HG03159 (cell line): ENCODE results near the gene ENTPD8.

ENCODE experiments used
- ATAC-seq: cut with Tn5 transposase; IDR thresholded peaks from one replicate; pipeline ENCODE4 v1.9.1; 2021; ENCODE audit warnings: mild to moderate bottlenecking, moderate library complexity; ENCODE audit not compliant: unreplicated experiment

The ENTPD8 gene

DNA sequence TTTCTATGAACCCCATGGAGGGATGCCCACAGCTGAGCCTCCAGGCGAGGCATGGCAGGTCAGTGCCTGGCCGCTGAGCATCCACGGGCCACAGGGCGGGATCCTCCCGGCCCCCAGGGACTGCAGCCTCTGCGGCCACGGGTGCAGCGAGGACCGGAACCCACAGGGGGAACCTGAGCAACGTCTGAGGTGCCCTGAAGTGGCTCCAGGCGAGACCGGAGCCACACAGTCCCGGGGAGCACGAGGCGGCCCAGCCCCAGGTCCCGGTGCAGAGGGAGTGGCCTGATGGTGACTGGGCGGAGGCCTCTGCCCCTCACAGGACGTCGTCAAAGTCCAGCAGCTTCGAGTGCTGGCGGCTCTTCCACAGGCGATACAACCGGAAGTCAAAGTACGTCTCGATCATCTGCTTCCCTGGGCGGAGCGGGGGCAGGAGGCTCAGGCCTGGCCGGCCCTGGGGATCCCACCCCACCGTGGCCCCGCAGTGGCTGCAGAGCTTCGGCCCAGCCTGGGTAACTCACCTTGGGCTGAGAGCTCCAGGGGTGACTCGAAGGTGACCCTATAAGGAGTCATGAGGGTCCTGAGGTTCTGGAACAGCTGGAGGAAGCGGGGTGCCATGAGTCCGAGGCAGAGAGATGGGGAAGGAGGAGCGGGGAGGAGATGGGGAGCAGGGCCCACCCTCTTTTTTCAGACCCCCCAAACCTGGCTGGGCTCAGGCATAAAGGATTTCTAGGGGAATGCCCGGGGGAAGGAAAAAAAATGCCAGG is 8.1 kb upstream of the ENTPD8 start:
- no peak for ATAC-seq

DNA sequence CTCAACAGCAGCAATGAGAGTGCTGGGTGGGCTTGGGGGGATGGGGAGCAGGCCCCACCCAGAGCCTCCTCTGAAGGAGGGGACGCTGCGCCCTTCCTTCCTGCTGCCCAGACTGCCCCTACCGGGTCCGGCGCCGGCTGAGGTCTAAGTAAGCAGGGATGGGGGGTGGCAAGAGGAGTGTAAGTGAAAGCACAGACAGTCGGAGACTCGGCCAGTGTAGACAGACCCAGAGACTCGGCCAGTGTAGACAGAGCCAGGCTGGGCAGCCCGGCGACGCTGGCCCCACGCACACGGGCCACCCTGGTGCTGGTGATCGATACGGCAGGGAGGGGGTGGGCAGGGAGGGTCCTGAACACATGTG is 7.4 kb upstream of the ENTPD8 start:
- no peak for ATAC-seq

DNA sequence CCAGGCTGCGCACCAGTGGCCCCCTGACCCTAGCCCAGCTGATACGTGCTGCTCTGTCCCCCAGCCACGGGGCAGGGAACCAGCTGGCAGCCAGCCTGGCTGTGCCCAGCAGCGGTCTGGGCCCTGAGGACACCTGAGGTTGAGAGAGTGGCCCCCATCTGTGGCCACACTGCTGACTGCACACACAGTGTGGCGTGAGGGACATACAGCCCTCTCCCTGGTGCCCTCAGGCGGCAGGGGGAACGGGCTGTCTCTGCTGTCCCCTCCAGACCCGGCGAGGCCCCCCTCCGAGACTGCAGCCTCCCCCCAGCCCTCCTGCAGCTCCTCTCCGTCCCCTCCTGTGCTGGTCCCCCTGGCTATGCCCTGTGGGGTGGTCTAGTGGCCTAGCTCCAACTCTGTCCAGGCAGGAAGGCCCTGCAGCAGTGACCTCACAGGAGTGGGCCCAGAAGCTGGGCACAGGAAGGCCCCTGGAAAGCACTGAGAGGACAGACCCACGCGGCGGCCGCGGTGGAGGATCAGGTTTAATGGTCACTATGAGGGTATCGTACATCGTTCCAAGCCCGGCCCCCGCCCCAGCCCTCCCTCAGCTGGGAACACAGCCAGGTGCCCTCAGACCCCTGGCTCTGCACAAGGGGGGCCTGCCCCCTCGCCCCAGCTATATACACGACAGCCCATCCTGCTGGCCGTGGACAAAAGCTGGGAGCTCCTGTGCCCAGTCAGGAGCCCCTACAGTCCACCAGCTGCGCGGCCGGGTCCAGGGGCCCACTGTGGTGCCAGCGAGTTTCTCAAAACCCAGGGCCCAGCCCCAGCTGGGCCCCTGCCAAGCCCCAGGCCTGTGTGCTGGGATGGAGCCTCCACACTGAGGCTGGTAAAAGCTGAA is 6.8 kb upstream of the ENTPD8 start:
- ATAC-seq: no peak

DNA sequence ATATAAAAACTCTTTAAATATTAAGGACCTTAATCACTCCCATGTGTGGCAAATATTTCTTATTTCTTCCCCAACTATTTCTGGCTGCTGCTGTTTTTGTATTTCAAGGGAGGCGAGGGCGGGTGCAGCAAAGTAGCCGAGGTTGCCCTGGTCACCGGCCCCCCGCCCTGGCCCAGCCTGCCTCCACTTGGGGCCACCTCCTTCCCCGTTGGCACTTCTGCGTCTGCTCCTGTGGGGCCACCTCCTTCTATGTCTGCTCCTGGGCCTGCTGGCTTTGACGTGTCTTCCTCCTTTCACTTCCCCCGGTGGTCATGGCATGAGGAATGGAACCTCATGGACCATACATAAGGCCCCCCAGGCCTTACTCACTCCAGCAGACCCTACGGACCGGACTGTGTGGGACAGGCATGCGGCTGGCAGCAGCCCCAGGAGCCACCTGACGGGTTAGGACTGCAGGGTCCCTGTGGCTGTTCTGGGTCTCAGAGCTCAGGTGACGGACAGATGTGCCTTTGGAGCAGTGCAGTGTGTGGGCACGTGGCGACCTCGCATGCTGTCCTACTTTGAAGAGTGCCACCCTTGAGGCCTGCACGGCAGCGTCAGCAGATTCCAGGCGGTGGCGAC is 5.8 kb upstream of the ENTPD8 start:
- no peak for ATAC-seq

DNA sequence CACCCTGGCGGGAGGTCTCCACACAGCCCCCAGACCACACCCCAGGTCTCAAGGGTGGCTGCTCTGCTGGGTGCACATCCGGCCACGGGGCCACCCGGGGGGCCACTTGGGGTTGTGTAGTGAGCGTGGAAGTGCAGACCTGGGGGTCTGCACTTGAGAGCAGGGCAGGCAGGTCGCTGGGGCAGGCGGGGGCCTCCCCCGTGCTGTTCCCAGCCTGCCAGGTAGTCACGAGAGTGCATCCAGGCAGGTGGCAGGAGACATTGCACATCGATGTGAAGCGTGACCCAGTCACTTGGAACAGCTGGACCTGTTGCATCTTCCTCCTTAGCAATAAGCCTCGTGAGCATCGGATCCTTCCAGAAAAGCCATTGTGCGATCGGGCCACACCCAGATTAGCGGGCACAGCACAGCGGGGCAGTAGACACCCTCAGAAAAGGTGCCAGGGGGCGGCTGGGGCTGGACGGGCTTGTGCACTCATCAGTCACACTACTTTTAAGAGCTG is 4.8 kb upstream of the ENTPD8 start:
- ATAC-seq: no peak

DNA sequence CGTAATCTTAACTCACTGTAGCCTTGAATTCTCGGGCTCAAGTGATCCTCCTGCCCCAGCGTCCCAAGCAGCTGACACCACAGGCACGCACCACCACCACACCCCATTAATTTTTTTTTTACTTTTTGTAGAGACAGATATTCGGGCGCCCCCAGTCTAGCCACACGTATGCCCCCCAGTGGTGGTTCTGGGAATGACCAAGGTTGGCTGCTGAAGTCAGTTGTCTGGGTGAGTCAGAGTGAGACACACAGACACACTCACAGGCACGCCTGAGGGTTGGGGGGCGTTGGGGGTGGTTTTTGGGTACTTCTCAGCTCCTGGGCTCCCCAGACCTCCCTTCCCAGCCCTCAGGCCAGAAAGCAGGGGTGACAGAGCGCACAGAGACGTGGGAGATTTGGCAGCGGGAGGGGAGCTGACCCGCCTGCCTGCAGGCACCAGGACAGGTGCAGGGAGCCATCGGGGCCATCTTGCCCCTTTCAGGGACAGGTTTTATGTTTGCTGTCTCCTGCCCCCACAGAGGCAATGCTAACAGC is 4.2 kb upstream of the ENTPD8 start:
- peak; percentile 49 for ATAC-seq

DNA sequence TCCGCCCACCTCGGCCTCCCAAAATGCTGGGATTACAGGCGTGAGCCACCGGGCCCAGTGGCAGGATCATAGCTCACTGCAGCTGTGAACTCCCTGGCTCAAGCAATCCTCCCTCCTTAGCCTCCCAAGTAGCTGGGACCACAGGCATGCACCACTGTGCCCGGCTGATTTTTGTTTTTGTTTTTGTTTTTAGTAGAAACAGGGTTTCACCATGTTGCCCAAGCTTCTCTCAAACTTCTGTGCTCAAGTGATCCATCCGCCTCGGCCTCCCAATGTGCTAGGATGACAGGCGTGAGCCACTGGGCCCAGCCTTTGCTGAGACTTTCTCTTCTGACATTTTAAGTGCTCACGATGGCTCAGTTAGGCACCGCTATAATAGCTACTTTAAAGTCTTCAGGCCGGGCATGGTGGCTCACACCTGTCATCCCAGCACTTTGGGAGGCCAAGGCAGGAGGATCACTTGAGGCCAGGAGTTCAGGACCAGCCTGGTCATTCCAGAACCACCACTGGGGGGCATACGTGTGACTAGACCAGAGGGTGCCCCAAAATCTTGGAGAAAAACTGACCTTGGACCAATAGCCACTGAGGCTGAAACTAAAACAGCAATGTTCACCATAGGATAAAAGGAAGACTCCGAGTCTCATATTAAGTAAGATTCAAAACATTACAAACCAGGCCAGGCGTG is 3.1 kb upstream of the ENTPD8 start:
- ATAC-seq: no peak

DNA sequence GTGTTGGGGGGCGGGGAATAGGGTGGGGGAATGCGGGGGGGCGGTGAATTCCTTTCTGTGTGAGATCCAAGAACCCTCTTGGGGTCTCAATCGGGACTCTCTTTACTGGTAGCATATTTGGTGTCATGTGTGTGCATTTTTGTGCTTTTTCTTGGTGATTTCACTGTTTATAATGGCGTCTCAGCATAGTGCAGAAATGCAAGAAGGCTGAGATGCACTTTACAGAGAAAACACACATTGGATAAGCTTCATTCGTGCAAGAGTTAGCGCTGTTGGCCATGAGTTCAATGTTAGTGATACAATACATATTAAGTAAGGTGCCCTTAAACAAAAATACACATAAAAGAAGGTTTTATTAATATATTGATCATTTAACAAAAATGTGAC is 771 bp upstream of the ENTPD8 start:
- no peak for ATAC-seq

DNA sequence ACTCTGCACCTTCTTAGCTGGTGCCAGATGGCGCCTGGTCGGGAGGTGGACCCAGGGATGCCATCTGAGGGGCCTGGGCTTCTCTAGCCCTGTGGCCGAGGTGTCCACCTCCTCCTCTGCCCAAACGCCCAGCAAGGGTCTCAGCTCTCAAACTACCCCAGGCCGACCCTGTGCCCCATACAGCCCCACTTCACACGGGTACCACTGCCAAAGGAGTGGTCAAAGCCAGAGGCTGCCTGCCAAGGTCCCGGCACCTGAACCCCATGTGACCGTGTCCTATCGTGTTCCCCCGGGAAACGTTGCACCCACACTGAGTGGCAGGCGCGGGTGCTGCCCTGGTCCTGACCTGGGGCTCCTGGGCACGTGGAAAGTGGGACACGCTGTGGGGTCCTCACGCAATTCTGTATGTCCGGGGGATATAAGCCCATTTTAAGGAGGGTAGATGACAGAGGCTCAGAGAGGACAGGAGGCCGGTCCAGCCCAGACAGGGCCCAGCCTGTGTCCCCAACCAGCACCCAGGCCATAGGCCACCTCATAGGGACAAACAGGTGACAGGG is 1.9 kb downstream of the ENTPD8 start:
- no peak for ATAC-seq

DNA sequence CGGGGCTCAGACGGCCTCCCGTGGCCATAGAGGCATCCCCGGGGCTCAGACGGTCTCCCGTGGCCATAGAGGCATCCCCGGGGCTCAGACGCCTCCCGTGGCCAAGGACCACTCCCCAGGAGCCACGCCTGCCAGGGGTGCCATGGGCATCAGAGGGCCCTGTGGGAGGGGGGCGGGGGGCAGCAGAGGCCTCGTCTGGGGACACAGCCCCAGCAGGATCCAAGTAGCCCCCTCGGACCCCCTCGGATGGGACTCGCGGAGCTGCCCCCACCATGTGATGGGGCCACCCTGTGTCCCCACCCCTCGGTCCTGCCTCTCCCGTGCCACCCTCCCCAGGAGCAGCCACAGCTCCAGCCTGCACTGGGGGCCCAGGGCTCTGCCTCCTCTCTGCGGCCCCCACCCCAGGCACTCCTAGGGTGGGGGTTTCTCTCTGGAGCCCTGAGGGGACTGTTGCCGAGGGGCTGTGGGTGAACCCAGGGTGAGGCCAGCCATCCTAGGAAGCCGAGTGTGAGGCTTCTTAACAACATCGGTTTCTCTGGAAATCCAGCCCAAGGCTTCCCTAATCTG is 2.5 kb downstream of the ENTPD8 start:
- no peak for ATAC-seq

DNA sequence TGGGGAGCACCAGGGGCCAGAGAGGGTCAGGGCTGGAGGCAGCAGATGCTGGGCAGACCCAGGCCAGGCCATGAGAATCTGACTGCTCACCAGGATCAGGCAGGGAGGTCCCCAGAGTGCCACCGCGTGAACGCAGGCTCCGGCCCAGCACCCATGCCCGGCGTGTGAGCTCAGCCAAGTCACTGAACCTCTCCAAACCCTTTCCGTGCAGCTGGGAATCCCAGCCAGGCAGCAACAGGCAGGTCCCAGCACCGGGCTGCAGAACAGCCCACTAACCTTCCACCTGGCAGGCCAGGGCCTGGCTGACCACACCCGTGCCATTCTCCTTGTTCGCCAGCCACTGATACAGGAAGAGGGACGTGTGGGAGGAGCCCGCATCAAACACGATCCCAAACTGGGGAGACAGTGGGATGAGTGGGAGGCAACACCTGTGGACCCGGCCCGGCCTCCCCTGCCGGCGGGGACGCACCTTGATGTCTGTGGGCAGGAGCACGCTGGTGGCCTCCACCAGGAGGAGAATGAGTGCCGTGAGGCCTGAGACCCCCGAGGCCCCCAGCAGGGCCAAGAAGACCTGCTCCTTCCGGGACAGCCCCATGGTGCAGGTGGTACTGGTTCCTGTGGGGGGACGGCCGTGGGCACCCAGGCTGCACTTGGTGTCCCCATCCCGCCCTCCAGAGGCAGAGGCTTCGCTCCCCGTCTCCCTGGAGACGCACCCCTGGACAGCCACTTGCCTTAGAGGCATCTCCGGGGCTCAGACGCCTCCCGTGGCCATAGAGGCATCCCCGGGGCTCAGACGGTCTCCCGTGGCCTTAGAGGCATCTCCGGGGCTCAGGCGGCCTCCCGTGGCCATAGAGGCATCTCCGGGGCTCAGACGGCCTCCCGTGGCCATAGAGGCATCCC is 3.2 kb downstream of the ENTPD8 start:
- no peak for ATAC-seq

DNA sequence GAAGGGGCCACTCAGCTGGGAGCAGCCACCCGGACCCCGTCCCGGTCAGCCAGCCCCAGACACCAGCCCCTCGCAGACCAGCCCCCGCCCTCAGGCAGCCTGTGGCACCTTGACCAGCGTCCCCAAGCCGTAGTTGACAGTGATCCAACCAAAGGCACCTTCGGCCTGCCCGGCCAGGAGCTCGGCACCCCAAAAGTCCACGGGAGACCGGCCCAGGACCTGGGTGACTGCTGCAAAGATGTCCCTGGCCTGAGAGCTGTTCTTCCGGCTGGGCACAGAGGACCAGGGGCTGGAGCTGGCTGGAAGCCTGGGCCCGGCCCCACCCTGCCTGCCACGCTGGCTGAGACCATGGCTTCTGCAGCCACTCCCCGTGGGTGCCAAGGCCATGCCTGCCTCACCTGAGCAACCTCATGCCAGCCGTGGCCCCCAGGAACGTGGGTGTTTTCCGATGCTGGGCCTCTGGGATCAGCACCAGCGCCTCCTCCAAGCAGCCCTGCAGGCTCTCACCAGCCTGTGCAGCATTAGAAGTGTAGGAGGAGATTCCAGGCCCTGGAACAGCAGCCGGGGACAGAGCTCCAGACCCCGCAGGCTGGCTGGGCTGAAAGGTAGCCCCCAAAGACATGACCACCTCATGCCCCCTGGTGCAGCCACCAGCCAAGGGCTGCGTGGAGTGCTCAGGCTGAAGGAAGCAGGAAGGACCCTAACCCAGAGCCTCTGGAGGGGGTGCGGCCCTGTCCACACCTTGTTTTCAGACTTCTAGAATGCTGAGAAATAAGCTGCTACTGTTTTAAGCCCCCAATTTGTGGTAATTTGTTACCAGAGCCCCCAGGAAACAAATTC is 4.2 kb downstream of the ENTPD8 start:
- no peak for ATAC-seq

DNA sequence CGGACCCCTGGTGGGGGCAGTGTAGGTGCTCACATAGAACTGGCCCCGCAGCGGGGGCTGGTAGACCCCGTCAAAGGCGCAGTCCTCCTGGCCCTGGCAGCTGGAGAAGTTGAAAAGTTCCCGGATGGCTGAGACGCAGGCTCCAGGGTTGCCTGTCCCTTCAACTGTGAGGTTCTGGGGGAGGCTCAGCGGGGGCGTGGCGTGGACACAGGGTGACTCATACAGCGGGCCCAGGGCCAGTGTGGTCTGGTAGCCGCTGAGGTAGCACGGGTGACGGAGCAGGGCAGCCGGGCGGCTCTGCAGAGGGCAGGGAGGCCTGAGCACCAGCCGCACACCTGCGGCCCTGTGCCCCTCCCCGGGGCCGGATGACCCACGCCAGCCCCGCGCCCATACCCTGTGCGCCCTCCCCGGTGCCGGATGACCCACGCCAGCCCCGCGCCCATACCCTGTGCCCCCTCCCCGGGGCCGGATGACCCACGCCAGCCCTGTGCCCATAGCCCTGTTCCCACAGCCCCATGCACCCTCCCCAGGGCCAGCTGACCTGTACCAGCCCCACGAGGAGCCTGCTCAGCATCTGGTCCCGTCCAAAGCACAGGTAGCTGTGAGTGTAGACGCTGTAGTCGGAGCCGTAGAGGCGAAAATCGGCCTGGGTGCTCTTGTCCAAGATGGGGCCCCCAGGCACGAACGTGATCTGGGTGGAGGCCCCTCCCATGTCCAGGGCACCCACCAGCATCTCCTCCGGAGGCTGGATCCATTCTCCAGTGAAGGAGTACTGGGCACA is 5.0 kb downstream of the ENTPD8 start:
- ATAC-seq: no peak

DNA sequence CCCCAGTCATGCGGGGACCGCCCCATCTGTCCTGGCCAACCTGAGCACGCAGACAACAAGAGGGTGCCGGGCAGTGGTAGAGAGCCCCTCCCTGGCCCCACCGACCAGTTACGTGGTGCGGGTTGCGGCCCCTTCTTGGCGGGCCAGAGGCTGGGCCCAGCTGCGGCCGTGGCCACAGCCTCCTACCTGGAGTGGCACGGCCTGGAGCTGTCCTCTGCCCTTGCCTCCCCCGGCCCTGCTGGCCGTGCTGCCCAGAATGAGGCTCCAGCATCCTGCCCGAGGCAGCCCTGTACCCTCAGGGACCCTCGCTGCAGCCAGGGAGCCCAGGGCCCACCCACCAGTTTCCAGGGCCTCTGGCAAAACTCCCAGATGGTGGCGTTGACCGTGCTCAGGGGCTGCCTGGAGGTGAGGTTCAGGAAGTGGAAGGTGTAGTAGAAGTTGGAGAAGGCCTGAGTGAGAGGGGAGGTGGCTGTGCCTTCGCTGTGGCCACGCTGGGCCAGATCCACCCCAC is 5.7 kb downstream of the ENTPD8 start:
- ATAC-seq: no peak

DNA sequence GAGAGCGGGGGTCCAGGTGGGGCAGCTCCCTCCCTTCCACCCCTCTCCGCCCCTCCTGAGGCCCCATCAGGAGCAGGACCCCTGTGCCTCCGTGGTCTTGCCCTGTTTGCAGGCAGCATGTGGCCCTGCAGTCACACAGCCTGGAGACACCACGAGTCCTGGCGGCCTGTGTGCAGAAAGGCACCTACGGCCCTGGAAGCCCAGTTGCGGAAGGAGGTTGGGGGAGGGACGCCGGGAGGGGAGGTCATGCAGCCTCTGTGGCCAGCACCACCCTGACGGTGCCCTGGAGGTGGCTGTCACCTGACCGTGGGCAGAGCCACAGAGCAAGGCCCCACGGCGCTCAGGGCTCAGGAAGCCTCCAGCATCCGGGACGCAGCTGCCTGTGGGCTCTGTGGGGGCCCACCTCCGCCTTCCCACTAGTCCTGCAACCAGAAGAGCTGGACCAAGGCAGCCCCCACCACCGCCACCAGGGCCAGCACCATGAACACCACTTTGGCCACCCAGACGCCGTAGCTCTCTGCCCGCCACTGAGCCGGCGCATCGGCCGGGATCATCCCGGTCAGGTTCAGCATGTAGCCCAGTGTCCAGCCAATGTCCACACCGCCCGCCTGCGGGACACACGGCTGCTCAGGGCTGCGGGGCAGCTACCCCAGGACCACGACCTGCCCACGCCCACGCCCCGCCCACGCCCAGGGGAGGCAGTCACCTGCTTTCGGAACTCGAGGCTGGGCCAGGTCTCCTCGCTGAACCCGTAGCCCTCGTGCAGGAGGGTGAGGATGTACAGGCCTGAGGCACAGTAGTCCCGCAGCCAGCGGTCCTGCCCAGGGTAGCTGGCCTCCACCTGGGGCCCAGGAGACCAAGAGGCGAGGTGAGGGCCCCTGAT is 6.4 kb downstream of the ENTPD8 start:
- no peak for ATAC-seq

DNA sequence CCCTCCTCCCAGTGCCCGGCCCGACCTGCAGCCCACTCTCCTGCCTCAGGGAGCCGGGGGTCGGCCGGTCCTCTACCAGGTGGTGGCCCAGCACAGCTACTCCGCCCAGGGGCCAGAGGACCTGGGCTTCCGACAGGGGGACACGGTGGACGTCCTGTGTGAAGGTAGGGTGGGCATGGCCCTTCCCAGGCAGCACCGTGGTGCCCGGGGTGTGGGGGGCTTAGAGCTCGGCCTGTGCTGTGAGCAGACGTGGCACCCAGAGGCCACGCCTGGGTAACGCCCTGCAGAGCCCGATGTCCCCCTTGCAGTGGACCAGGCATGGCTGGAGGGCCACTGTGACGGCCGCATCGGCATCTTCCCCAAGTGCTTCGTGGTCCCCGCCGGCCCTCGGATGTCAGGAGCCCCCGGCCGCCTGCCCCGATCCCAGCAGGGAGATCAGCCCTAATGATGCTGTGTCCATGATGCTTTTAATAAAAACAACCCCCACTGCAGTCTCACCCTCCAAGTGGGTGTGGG is 7.2 kb downstream of the ENTPD8 start:
- ATAC-seq: no peak
